B cell (primary cell): Measurements from ENCODE around the gene JAK3. TPM values are rescaled to one million over a fixed set of nuclear protein-coding genes. Genes with fewer than 3 reads are reported as not detected.
A peak's percentile ranks its signal among the peaks of the same experiment; 100 is the strongest.

Source experiments
- ATAC-seq: fragments of 200-7000 bp; cut with Tn5 transposase; one replicate; pipeline ENCODE4 v1.10.0; 2021; ENCODE audit warnings: low read depth, mild to moderate bottlenecking, moderate number of reproducible peaks, moderate library complexity
- CTCF ChIA-PET: fragments of 350-600 bp; sonication (Branson Sonifier 250); formaldehyde crosslinking; loops from one replicate; lab custom pipeline; 2021; ENCODE audit warnings: antibody characterized with exemption, inconsistent platforms; lab: Charles Lee
- POLR2A ChIA-PET: fragments of 350-600 bp; sonication (Branson Sonifier 250); formaldehyde crosslinking; loops from one replicate; lab custom pipeline; 2021; ENCODE audit warnings: antibody characterized with exemption; lab: Charles Lee
- DNase-seq: peaks from one replicate; pipeline ENCODE4 v3.0.0; 2013
- H2AFZ ChIP-seq: 2 replicates; pipeline ENCODE4 v1.6.1; 2012; ENCODE audit warnings: mild to moderate bottlenecking, low read depth, low read length; ENCODE audit not compliant: insufficient read depth, poor library complexity, severe bottlenecking
- H3K27ac ChIP-seq, 2 donors: 1 replicate in 1 of 2; 2 replicates in 1 of 2; pipeline ENCODE4 v1.5.1; 2012 to 2013; ENCODE audit warnings: low read length in 2 of 2, mild to moderate bottlenecking in 2 of 2, moderate library complexity in 1 of 2
- H3K27me3 ChIP-seq, 4 experiments: fragments of 200-600 bp in 1 of 4; sonication (generic) in 1 of 4; replicated peaks in 1 of 4; 1 replicate in 2 of 4; 2 replicates in 2 of 4; pipeline versions ENCODE4 v1.6.1 to v1.7.0; 2013 to 2016; ENCODE audit warnings: low read length in 3 of 4, mild to moderate bottlenecking in 2 of 4, mixed read lengths in 1 of 4, moderate library complexity in 1 of 4; ENCODE audit not compliant: insufficient read depth in 4 of 4, control insufficient read depth in 3 of 4; ENCODE audit errors: control extremely low read depth in 1 of 4
- H3K36me3 ChIP-seq, 2 experiments: replicated peaks in 1 of 2; 1 replicate in 1 of 2; 2 replicates in 1 of 2; pipeline versions ENCODE4 v1.6.1 to v1.7.1; 2013; ENCODE audit warnings: low read length in 1 of 2; ENCODE audit not compliant: insufficient read depth in 2 of 2, control insufficient read depth in 1 of 2; ENCODE audit errors: control extremely low read depth in 1 of 2, extremely low read depth in 1 of 2
- H3K4me1 ChIP-seq, 2 donors: fragments of 200-600 bp in 1 of 2; sonication (generic) in 1 of 2; 1 replicate in 1 of 2; 2 replicates in 1 of 2; pipeline versions ENCODE4 v1.5.1 to v1.6.1; 2013 to 2017; ENCODE audit warnings: low read length in 2 of 2; ENCODE audit not compliant: control insufficient read depth in 2 of 2, insufficient read depth in 2 of 2
- H3K4me2 ChIP-seq: replicated peaks from 2 replicates; pipeline ENCODE3; 2012; ENCODE audit warnings: mild to moderate bottlenecking, low read depth, low read length; ENCODE audit not compliant: poor library complexity, severe bottlenecking
- H3K4me3 ChIP-seq, 5 experiments: fragments of 200-600 bp in 1 of 5; sonication (generic) in 1 of 5; 1 replicate in 3 of 5; 2 replicates in 2 of 5; pipeline versions ENCODE4 v1.5.1 to v1.7.0; 2011 to 2016; ENCODE audit warnings: low read length in 4 of 5, mild to moderate bottlenecking in 4 of 5, low read depth in 2 of 5, control low read depth in 1 of 5, moderate library complexity in 1 of 5; ENCODE audit not compliant: insufficient read depth in 1 of 5; ENCODE audit errors: control extremely low read depth in 1 of 5, extremely low read depth in 1 of 5
- H3K79me2 ChIP-seq: fragments of 200-600 bp; sonication (generic); one replicate; pipeline ENCODE4 v1.6.0; 2016; ENCODE audit warnings: low read length; ENCODE audit not compliant: control insufficient read depth, insufficient read depth
- H3K9ac ChIP-seq: fragments of 200-600 bp; sonication (generic); 2 replicates; pipeline ENCODE4 v1.6.1; 2017; ENCODE audit warnings: mild to moderate bottlenecking, low read length, moderate library complexity
- H3K9me3 ChIP-seq, 3 donors: one replicate each; pipeline versions ENCODE4 v1.6.1 to v1.7.1; 2013; ENCODE audit warnings: low read length in 2 of 3; ENCODE audit not compliant: control insufficient read depth in 2 of 3, insufficient read depth in 1 of 3; ENCODE audit errors: control extremely low read depth in 1 of 3
- H4K20me1 ChIP-seq: 2 replicates; pipeline ENCODE4 v1.6.0; 2012; ENCODE audit warnings: mild to moderate bottlenecking, low read length; ENCODE audit not compliant: insufficient read depth, control insufficient read depth, poor library complexity, severe bottlenecking
- H3K27ac Mint-ChIP-seq: one replicate; pipeline ENCODE4 v1.8.0; 2021; ENCODE audit warnings: mixed read lengths
- H3K27me3 Mint-ChIP-seq: one replicate; pipeline ENCODE4 v1.8.0; 2021; ENCODE audit warnings: mixed read lengths
- H3K4me1 Mint-ChIP-seq: one replicate; pipeline ENCODE4 v1.8.0; 2021; ENCODE audit warnings: mixed read lengths
- H3K4me3 Mint-ChIP-seq: one replicate; pipeline ENCODE4 v1.8.0; 2021; ENCODE audit warnings: mixed read lengths
- H3K9me3 Mint-ChIP-seq: one replicate; pipeline ENCODE4 v1.8.0; 2022; ENCODE audit warnings: mixed read lengths; ENCODE audit not compliant: insufficient read depth
- EZH2 ChIP-seq: IDR thresholded peaks from 2 replicates; pipeline ENCODE4 v1.6.1; 2012; ENCODE audit warnings: borderline replicate concordance, low read depth, mild to moderate bottlenecking, moderate library complexity, low read length; ENCODE audit not compliant: insufficient read depth, poor library complexity, severe bottlenecking
- WGBS: methylation state at CpG from one replicate; pipeline ENCODE4 v1.1.5; 2013; ENCODE audit warnings: missing lambda C conversion rate; ENCODE audit not compliant: insufficient coverage; 5-methylcytosine and 5-hydroxymethylcytosine counted together
- intact Hi-C: fragments of 100-400 bp; cut with micrococcal nuclease; formaldehyde crosslinking; loops from one replicate; pipeline ENCODE4 v1.10.0; 2022
- polyA plus RNA-seq: library from polyadenylated mRNA; depleted of rRNA; stranded (reverse); fragments of >200 nt; gene quantifications from 2 replicates; pipeline ENCODE4 v1.2.3, GENCODE V29; 2012
- total RNA-seq, 2 donors: library from RNA; stranded (reverse); fragments of 120-200 nt in 1 of 2; gene quantifications; 1 replicate in 1 of 2; 2 replicates in 1 of 2; pipeline versions ENCODE4 v1.2.3 to v1.2.4, GENCODE V29; 2013 to 2022
- TF ChIP-seq, protein P1 (sequence below): fragments of 200-600 bp; IDR thresholded peaks from one replicate; pipeline ENCODE4 v1.8.0; 2022; ENCODE audit warnings: antibody characterized with exemption, mild to moderate bottlenecking

Gene JAK3
- total and polyA plus RNA-seq, 2 donors (not counting 1 experiment from before 2014, with no cell fraction given): 102 to 143 TPM

DNA sequence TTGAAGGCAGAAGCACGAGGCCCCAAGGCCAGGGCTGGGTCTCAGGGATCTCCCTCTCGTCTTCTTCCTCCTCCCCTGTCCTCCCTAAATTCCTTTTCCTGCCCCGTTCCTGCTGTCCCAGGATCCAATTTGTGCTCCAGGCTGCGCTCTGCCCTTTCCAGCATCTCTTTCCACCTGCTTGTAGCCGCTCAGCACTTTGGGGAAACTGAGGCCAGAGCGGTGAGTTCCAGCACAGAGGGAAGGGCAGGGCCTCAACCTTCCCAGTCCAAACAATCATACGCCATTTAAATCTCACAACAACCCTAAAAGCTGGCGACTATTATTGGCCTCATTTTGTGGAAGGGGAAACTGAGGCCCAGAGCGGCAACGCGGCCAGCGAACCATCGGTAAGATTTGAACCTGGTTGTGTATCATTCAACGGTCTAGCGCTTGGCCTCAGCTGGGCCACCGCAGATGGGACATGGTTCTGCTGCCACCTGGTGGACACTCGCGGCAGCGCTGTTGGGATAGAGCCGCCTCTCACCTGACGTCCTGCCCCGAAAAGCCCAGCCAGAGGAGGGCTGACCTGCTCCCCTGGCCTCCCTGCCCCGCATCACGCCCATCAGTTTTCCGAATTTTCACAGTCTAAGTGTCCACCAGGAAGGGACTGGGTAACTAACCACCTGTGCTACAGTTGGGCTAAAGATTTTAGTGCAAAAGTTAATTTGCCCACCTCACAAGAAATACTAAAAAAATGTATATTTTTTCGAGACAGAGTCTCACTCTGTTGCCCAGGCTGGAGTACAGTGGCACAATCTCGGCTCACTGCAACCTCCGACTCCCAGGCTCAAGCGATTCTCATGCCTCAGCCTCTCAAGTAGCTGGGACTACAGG, 7.7 kb upstream of the JAK3 start:
- peaks cover 7% of the 10 kb centered on the region for H4K20me1 ChIP-seq
- Mint-ChIP-seq H3K4me3 (no peak overlapping the region), H3K27me3 (no peaks in the 10 kb centered on the region), H3K4me1 (peaks cover 30% of the 10 kb centered on the region), H3K27ac (peak overlapping the region; percentile 70), H3K9me3 (no peaks in the 10 kb centered on the region)
- H3K27ac ChIP-seq: no peak overlapping the region
- no peak overlapping the region for H3K4me3 ChIP-seq
- H3K9me3 ChIP-seq: peaks cover 0 to 6% (median 0%) of the 10 kb centered on the region in 3 donors
- no peaks in the 10 kb centered on the region for H3K36me3 ChIP-seq
- peak overlapping the region; percentile 6 for H3K4me2 ChIP-seq
- ATAC-seq: peak; percentile 12
- ChIA-PET POLR2A (interaction anchor here (0.5 to 1.0 kb wide), 4 partner anchors 77 to 302 kb away, joined by 3 to 4 read pairs (median 4); partner anchors contain the start of gene CCDC124), CTCF (interaction anchor here (0.8 to 15.3 kb wide), 31 partner anchors 7 to 413 kb away, joined by 3 to 374 read pairs (median 5); partner anchors contain the start of genes CCDC124 and JAK3)
- H3K79me2 ChIP-seq: peaks cover 9% of the 10 kb centered on the region
- no peak overlapping the region for H3K9ac ChIP-seq
- DNase-seq: peak; percentile 89
- H3K27me3 ChIP-seq: no peaks in the 10 kb centered on the region
- TF ChIP-seq EZH2: no peak
- TF ChIP-seq, protein P1, sequence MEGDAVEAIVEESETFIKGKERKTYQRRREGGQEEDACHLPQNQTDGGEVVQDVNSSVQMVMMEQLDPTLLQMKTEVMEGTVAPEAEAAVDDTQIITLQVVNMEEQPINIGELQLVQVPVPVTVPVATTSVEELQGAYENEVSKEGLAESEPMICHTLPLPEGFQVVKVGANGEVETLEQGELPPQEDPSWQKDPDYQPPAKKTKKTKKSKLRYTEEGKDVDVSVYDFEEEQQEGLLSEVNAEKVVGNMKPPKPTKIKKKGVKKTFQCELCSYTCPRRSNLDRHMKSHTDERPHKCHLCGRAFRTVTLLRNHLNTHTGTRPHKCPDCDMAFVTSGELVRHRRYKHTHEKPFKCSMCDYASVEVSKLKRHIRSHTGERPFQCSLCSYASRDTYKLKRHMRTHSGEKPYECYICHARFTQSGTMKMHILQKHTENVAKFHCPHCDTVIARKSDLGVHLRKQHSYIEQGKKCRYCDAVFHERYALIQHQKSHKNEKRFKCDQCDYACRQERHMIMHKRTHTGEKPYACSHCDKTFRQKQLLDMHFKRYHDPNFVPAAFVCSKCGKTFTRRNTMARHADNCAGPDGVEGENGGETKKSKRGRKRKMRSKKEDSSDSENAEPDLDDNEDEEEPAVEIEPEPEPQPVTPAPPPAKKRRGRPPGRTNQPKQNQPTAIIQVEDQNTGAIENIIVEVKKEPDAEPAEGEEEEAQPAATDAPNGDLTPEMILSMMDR: peak; percentile 96
- intact Hi-C loops: loop anchor here (1.0 to 10.0 kb wide), 7 partner anchors 71 to 411 kb away; partner anchors contain the start of genes FCHO1, PGLS and TMEM221
- 16% methylated on average over 27 of the region's 29 CpGs for WGBS
- peaks cover 16 to 37% of the 10 kb centered on the region in 2 donors for H3K4me1 ChIP-seq
- peak overlapping the region; percentile 26 for H2AFZ ChIP-seq
